HG02642 (cell line): Measurements from ENCODE around the gene PURA.
A peak's percentile ranks its signal among the peaks of the same experiment; 100 is the strongest.
"Not testable (repeated sequence)": the region's sequence is repeated elsewhere in the genome, so short reads cannot be mapped to it uniquely, and the experiment has no call there.

Experiments used
- ATAC-seq: cut with Tn5 transposase; IDR thresholded peaks from one replicate; pipeline ENCODE4 v1.9.1; 2021; ENCODE audit warnings: mild to moderate bottlenecking; ENCODE audit not compliant: unreplicated experiment, poor library complexity

Gene PURA

GRCh38 chr5:140154710-140155381, 40.9 kb downstream of the PURA start:
- not testable (repeated sequence) for ATAC-seq

GRCh38 chr5:140157032-140157781, 43.3 kb downstream of the PURA start:
- peak; percentile 92 for ATAC-seq

- ATAC-seq: no peak
These were observed 45.4 kb downstream of the PURA start for GRCh38 chr5:140159014-140159927.

GRCh38 chr5:140162275-140162674, 48.4 kb downstream of the PURA start:
- no peak for ATAC-seq

GRCh38 chr5:140162781-140163180, 48.9 kb downstream of the PURA start:
- no peak for ATAC-seq

- ATAC-seq: no peak
These were observed 51.4 kb downstream of the PURA start for GRCh38 chr5:140165101-140165922.

- no peak for ATAC-seq
These were observed 52.0 kb downstream of the PURA start for GRCh38 chr5:140165923-140166270.

- no peak for ATAC-seq
These were observed 53.0 kb downstream of the PURA start for GRCh38 chr5:140166911-140167310.

- no peak for ATAC-seq
These were observed 54.5 kb downstream of the PURA start for GRCh38 chr5:140168371-140168770.

- ATAC-seq: no peak
These were observed 55.5 kb downstream of the PURA start for GRCh38 chr5:140169410-140169809.

- no peak for ATAC-seq
These were observed 58.6 kb downstream of the PURA start for GRCh38 chr5:140172483-140172882.

GRCh38 chr5:140174014-140174413, 60.1 kb downstream of the PURA start:
- ATAC-seq: no peak

- ATAC-seq: peak; percentile 94
These were observed 60.8 kb downstream of the PURA start, which contains the start of gene CYSTM1 for GRCh38 chr5:140174465-140175366. TSS of gene CYSTM1 (plus strand) at chr5:140175188. CDS start at chr5:140194466, 19,278 bp downstream.
